ENCODE results near the gene PADI2.

PADI2 gene

DNA sequence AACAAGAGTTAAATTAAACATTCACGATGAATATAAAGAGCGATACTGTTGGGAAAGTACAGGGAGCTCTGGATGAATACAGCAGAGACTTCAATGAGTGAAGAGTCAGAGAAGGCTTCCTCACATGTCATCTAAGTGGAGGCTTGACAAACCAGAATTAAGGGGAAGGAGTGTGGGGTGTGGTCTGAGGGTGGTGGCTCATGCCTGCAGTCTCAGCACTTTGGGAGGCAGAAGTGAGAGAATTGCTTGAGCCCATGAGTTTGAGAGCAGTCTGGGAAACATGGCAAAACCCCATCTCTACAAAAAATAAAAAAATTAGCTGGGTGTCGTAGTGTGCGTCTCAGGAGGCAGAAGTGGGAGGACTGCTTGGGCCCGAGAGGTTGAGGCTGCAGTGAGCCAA is 74.1 kb downstream of the PADI2 start:
- H3K27ac Mint-ChIP-seq, result no peak overlapping the region
- H3K4me1 Mint-ChIP-seq, result peaks cover 22% of the 10 kb centered on the region
- no peaks in the 10 kb centered on the region for H3K9me3 Mint-ChIP-seq
- no peak overlapping the region for H3K4me3 Mint-ChIP-seq
- H3K36me3 Mint-ChIP-seq, result peaks cover 5% of the 10 kb centered on the region
- H3K27me3 Mint-ChIP-seq, result no peaks in the 10 kb centered on the region

DNA sequence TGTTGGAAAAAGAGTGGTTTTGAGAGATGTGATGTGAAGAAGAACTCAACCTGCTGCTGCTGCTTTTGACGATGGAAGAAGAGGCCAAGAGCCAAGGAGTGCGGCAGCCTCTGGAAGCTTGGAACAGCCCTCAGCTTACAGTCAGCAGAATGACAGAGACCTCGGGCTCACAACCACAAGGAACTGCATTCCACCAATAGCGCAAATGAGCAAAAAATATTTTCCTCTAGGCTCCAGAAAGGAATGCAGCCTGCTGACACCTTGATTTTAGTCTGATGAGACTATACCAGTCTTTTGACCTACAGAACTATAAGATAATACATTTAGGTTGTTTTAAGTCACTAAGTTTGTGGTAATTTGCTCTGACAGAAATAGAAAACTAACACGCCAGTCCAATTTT is 75.6 kb downstream of the PADI2 start:
- peaks cover 22% of the 10 kb centered on the region for H3K4me1 Mint-ChIP-seq
- H3K4me3 Mint-ChIP-seq, result no peak overlapping the region
- H3K9me3 Mint-ChIP-seq, result no peaks in the 10 kb centered on the region
- H3K27me3 Mint-ChIP-seq, result no peaks in the 10 kb centered on the region
- peaks cover 5% of the 10 kb centered on the region for H3K36me3 Mint-ChIP-seq
- peak overlapping the region; percentile 30 for H3K27ac Mint-ChIP-seq

DNA sequence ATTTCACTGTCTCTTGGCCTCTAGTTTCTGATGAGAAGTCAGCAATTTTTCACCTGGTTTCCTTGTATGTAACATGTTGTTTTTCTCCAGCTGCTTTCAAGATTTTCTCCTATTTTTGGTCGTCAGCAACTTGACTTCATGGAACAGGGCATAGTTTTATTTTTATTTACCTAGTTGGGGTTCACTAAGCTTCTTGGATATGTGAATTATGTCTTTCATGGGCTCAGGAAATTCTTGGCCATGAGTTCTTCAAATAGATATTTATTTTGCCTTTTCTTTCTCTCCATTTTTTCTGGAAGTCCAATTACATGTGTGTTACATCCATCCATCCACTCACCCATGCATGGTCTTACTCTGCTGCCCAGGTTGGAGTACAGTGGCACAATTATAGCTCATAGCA is 79.1 kb downstream of the PADI2 start:
- peaks cover 12% of the 10 kb centered on the region for H3K4me1 Mint-ChIP-seq
- H3K27ac Mint-ChIP-seq, result no peak overlapping the region
- no peaks in the 10 kb centered on the region for H3K27me3 Mint-ChIP-seq
- no peak overlapping the region for H3K4me3 Mint-ChIP-seq
- H3K36me3 Mint-ChIP-seq, result peaks cover 9% of the 10 kb centered on the region
- H3K9me3 Mint-ChIP-seq, result no peaks in the 10 kb centered on the region

DNA sequence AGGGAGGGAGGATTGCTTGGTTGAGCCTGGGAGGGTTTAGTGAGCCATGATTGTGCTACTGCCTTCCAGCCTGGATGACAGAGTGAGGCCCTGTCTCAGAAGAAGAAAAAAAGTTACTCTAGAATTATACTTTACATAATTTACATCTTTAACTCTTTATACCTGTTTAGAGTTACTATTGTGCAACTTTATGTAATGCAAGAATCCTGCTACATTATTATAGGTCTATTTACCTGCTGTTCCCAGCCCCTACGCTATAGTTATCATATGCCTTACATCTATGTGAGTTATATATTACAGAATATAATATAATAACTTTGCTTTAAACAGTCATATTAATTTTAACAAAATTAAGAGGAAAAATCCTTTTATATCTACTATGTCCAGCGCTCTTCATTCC is 79.7 kb downstream of the PADI2 start:
- Mint-ChIP-seq H3K27ac (no peak overlapping the region), H3K9me3 (no peaks in the 10 kb centered on the region), H3K36me3 (peaks cover 9% of the 10 kb centered on the region), H3K4me1 (peaks cover 9% of the 10 kb centered on the region), H3K27me3 (no peaks in the 10 kb centered on the region), H3K4me3 (no peak overlapping the region)

DNA sequence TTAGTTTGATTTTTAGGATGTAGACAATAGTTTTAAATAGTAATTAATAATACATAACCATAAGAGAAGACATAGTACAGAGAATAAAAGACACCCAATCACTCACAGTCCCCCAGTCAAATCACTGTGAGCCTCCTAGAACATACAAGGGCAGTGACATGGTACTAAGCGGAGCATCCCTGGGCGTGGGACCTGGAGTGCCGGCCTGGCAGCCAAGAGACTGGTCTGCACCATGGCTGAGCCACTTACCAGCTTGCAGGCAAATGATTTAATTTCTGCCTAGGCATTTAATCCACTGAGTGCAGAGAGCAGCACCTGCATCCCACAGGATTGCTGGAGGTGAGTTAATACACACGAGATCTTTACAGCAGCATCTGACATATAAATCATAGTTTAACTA is 85.8 kb downstream of the PADI2 start:
- Mint-ChIP-seq H3K4me3 (no peak overlapping the region), H3K4me1 (peaks cover 5% of the 10 kb centered on the region), H3K9me3 (no peaks in the 10 kb centered on the region), H3K27me3 (no peaks in the 10 kb centered on the region), H3K27ac (no peak overlapping the region), H3K36me3 (peaks cover 4% of the 10 kb centered on the region)

DNA sequence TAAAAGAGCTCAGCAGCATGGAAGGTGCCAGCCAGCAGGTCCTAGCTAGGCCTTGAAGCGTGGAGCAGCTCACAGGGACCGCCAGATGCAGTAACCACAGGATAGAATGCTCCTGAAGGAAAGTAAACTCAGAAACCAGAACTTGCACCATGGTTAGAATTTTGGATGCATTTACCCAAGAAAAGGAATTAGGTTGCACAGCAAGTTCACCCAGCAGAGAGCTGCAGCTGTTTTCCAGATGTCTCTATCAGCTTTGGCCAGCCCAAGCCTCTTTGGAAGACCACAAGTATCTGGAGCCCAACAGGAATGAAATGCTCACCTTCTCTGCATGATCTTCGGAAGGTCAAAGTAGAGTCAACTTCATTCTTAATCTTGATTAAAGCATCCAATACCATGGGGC is 86.5 kb downstream of the PADI2 start:
- H3K4me3 Mint-ChIP-seq, result no peak overlapping the region

DNA sequence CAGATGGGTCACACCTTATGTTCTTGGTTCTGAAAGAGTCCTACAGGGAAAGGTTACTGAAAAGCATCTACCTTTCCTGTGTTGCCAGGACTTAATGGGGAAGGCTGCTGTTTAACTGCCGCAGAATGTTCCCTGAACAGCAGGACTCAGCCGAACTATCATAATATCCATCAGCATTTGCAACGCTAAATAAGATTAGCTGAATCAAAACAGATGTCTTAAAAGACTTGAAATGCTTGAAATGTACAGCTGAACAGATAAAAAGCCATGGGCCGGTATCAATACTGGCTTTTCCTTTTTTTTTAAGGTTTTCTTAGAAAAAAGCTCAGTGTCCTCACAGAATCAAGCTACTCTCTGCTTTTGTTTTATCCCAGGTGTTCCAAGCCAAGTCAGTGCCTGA is 87.8 kb downstream of the PADI2 start:
- peaks cover 8% of the 10 kb centered on the region for H3K36me3 Mint-ChIP-seq
- no peaks in the 10 kb centered on the region for H3K27me3 Mint-ChIP-seq
- H3K4me3 Mint-ChIP-seq, result no peak overlapping the region
- no peaks in the 10 kb centered on the region for H3K4me1 Mint-ChIP-seq
- no peaks in the 10 kb centered on the region for H3K9me3 Mint-ChIP-seq
- H3K27ac Mint-ChIP-seq, result no peak overlapping the region

More for the DNA sequence above, 86.5 kb downstream of the PADI2 start:
- Mint-ChIP-seq H3K36me3 (peaks cover 3% of the 10 kb centered on the region), H3K9me3 (no peaks in the 10 kb centered on the region), H3K27ac (no peak overlapping the region), H3K27me3 (no peaks in the 10 kb centered on the region), H3K4me1 (no peaks in the 10 kb centered on the region)

DNA sequence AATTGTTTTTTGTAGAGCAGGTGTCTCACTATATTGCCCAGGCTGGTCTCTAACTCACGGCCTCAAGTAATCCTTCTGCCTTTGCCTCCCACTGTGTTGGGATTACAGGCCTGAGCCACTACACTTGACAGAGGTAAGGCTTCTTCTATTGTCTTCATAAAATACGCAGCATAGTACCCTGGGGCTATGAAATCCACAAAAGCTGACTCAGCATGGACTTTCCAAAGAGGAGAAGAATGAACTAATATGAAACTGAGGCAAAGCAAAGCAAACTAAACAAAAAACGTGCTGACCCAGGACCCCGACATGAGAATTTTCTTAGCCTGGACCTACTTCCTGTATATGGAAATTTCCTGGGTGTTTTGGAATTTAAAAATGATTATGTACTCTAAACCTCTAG is 89.0 kb downstream of the PADI2 start:
- no peaks in the 10 kb centered on the region for H3K4me1 Mint-ChIP-seq
- no peaks in the 10 kb centered on the region for H3K27me3 Mint-ChIP-seq
- peaks cover 8% of the 10 kb centered on the region for H3K36me3 Mint-ChIP-seq
- no peak overlapping the region for H3K27ac Mint-ChIP-seq
- no peaks in the 10 kb centered on the region for H3K9me3 Mint-ChIP-seq
- no peak overlapping the region for H3K4me3 Mint-ChIP-seq

DNA sequence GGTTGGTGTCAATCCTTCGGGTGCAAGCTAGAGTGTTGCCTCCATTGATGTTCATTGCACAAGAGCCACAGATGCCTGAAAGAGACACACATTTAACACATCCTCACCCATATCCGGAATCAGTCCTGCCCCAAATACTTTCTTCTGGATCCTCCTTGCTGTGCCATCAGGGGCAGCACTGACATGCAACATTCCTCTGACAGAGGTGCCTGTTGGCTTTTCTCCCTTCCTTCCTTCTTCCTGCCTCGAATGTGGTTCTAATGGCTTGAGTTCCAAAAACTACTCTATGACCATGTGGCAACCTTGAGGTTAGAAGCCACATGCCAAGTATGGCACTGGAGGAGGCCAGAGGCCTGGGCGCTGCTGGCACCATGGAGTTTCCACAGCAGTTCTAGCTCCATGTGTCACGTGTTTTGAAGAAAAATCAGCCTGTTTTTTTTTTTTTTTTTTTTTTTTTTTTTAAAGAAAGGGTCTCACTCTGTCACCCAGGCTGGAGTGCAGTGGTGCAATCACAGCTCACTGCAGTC is 90.5 kb downstream of the PADI2 start:
- no peaks in the 10 kb centered on the region for H3K27me3 Mint-ChIP-seq
- no peak overlapping the region for H3K27ac Mint-ChIP-seq
- H3K9me3 Mint-ChIP-seq, result no peaks in the 10 kb centered on the region
- H3K4me3 Mint-ChIP-seq, result no peak overlapping the region
- H3K36me3 Mint-ChIP-seq, result peaks cover 9% of the 10 kb centered on the region
- H3K4me1 Mint-ChIP-seq, result no peaks in the 10 kb centered on the region

DNA sequence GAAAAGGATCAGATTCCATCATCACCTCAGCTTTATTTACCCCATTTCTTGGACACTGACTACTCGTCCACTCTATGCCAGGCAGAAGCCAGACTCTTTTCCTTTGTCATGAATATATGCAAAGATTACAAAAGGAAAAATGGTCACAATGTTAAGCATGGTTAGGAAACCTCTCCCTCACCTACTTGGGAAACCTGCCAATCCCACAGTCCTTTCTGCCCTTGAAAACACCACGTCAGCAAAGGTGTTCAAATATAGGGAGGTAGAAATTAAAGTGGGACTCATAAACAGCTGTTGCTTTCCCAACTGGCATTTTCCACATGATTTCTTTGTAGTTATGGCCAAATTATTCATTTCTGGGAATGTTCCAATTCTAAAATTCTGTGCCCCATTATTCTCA is 91.4 kb downstream of the PADI2 start:
- no peaks in the 10 kb centered on the region for H3K27me3 Mint-ChIP-seq
- peaks cover 9% of the 10 kb centered on the region for H3K36me3 Mint-ChIP-seq
- H3K4me1 Mint-ChIP-seq, result no peaks in the 10 kb centered on the region
- no peaks in the 10 kb centered on the region for H3K9me3 Mint-ChIP-seq
- H3K27ac Mint-ChIP-seq, result no peak overlapping the region
- no peak overlapping the region for H3K4me3 Mint-ChIP-seq

DNA sequence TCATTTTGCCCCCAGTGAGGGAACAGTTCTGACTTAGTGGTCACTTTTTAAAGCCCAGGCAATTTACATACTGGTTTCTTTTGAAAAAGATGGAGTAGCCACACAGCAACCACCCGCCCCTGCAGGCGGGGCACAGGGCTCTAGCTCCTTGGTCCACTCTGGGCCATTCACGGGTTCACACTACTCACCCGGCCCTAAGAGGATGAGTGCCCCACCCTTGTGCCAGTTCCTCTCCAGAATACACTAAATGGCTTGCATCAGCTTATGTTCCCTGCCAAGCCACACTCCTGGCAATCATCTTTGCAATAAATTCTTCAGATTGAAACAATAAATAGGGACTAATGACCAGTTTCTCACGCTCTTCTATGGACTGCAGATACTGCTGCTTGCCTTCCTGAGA is 91.8 kb downstream of the PADI2 start:
- H3K27me3 Mint-ChIP-seq, result no peaks in the 10 kb centered on the region
- H3K4me3 Mint-ChIP-seq, result no peak overlapping the region
- no peaks in the 10 kb centered on the region for H3K9me3 Mint-ChIP-seq
- H3K36me3 Mint-ChIP-seq, result peaks cover 9% of the 10 kb centered on the region
- no peak overlapping the region for H3K27ac Mint-ChIP-seq
- no peaks in the 10 kb centered on the region for H3K4me1 Mint-ChIP-seq

DNA sequence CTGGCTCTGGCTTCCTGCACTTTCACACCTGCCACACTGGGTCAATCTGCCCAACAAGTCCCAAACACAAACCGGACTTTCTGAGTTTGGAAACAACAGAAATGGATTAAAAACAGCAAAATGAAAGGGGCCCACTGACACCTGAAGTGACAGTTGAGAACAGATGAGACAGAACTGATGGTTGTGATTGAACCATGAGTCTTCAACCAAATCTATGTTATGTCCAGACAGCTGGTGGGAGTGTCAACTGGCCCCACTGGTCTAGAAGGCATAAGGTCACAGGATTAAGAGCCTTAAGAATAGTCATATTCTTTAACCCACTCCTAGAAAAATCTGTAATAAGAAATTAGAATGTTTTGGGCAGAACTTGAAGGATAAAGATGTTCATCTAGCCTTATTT is 94.5 kb downstream of the PADI2 start:
- no peaks in the 10 kb centered on the region for H3K27me3 Mint-ChIP-seq
- peaks cover 11% of the 10 kb centered on the region for H3K36me3 Mint-ChIP-seq
- H3K9me3 Mint-ChIP-seq, result no peaks in the 10 kb centered on the region
- H3K4me1 Mint-ChIP-seq, result no peaks in the 10 kb centered on the region
- H3K4me3 Mint-ChIP-seq, result no peak overlapping the region
- no peak overlapping the region for H3K27ac Mint-ChIP-seq

DNA sequence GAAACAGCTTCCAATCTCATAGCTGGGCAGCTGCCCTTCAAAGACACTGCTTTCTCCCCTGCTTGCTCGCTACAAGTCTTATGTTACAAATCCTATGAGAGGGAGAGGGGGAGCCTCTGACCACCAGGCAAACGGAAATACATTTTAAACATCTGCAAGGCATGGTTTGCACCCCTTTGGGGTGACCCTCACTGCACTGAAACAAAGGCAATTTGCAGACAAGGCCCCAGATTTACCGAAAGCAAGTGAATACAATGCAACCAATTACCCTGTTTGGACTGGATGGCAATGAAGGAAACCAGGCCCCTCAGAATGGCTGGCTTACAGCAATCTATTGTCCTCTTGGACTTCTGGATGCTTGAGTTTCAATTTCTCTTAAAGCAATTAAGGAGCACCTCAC is 95.7 kb downstream of the PADI2 start:
- H3K9me3 Mint-ChIP-seq, result no peaks in the 10 kb centered on the region

DNA sequence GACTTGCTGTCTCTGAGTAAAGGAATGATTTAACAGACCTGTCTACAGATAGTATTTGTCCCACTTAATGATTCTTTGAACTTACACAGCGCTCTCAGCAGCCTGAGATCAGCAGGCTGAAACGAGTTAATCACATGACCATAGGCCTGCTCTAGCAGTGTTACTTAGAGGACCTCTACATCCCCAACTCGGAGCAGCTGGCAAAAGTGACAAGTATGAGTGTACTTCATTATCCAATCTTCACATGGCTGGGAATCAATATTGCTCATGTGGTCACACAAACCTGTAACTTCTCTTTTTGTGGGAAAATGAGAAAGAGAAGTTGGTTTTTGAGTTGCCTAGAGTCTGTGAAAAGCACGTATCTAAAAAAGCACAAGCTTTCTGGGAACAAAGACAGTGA is 96.1 kb downstream of the PADI2 start:
- no peaks in the 10 kb centered on the region for H3K9me3 Mint-ChIP-seq
- no peaks in the 10 kb centered on the region for H3K27me3 Mint-ChIP-seq
- no peak overlapping the region for H3K4me3 Mint-ChIP-seq
- no peak overlapping the region for H3K27ac Mint-ChIP-seq
- H3K36me3 Mint-ChIP-seq, result peaks cover 10% of the 10 kb centered on the region
- no peaks in the 10 kb centered on the region for H3K4me1 Mint-ChIP-seq

More for the DNA sequence above, 95.7 kb downstream of the PADI2 start:
- Mint-ChIP-seq H3K36me3 (peaks cover 13% of the 10 kb centered on the region), H3K4me3 (no peak overlapping the region), H3K4me1 (no peaks in the 10 kb centered on the region), H3K27me3 (no peaks in the 10 kb centered on the region), H3K27ac (no peak overlapping the region)

DNA sequence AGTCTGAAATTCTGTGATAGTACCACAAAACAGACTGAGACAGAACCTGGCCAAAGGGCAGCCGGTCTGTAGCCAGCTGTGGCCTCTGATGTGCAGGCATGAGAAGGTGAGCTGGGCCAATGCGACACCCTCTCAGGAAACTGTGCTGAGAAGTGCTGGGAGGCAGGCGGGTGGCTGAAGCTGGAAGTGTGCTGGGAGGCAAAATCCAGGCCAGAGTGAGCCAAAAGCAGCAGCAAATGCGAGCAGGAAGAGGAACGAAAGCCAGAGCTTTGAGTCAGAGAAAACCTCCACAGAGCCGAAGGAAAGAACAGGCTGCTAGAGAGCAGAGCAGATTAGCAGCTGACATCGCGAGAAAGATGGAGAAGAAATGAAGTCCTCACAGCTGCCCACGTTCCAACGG is 97.4 kb downstream of the PADI2 start:
- Mint-ChIP-seq H3K4me3 (no peak overlapping the region), H3K9me3 (no peaks in the 10 kb centered on the region), H3K4me1 (no peaks in the 10 kb centered on the region), H3K27ac (no peak overlapping the region), H3K36me3 (peaks cover 5% of the 10 kb centered on the region), H3K27me3 (no peaks in the 10 kb centered on the region)

DNA sequence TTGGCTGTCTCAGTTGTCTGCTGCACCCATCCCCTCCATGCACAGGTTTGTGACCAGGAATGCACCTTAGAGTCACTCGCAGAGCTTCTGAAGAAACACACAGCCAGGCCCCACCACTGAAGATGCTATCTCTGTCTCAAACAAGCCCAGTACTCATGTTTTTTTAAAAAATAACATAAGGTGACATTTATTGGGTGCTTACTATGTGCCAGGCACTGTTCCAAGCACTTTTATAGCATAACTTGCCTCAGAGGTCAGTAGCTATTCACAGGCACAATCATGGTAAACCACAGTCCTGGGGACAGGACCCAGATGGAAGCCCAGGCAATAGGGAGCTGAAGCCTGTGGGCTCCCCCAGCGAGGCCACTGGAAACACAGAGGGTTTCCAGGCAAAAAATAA is 98.7 kb downstream of the PADI2 start:
- Mint-ChIP-seq H3K27ac (no peak overlapping the region), H3K36me3 (peaks cover 5% of the 10 kb centered on the region), H3K4me1 (no peaks in the 10 kb centered on the region), H3K9me3 (no peaks in the 10 kb centered on the region), H3K4me3 (no peak overlapping the region), H3K27me3 (no peaks in the 10 kb centered on the region)

DNA sequence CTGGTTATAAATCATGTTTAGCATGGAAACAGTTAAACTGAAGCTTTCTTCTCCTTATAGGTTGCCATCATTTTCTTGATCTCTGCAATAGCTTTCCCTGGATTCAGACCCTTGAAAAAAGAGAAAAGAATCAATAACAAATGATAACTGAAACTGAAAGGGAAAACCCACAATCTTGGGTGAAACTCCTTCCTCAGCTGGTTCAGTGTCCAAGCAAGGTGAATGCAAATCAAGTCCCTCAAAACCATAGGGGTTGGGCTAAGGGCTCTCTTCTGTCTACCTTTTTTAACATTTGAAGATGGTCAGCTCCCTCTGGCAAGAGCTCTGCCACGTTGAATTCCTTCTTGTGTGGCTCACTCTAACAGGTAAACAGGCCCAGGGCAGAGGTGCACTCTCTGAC is 100.4 kb downstream of the PADI2 start:
- Mint-ChIP-seq H3K27me3 (no peaks in the 10 kb centered on the region), H3K36me3 (peaks cover 3% of the 10 kb centered on the region), H3K27ac (no peak overlapping the region), H3K4me1 (no peaks in the 10 kb centered on the region), H3K4me3 (no peak overlapping the region), H3K9me3 (no peaks in the 10 kb centered on the region)

All from activated naive CD4-positive, alpha-beta T cell treated with anti-CD3 and anti-CD28 coated beads, Interleukin-2, amount 50 U/mL, for 24 hours (primary cell).